Measurements from ENCODE around the gene OR6B2. TPM values are rescaled to one million over a fixed set of nuclear protein-coding genes. Genes with fewer than 3 reads are reported as not detected.

The OR6B2 gene
- total RNA-seq, 1 donor from 2014 or later, result not detected

- Mint-ChIP-seq H3K27me3 (ENCODE audit: unreplicated experiment) (peaks cover 43% of the 10 kb centered on the region), H3K4me3 (ENCODE audit: unreplicated experiment) (no peak overlapping the region), H3K4me1 (ENCODE audit: unreplicated experiment) (no peaks in the 10 kb centered on the region), H3K36me3 (ENCODE audit: unreplicated experiment) (no peaks in the 10 kb centered on the region), H3K27ac (ENCODE audit: unreplicated experiment) (no peak overlapping the region), H3K9me3 (ENCODE audit: unreplicated experiment) (no peaks in the 10 kb centered on the region)
- no peak for DNase-seq (ENCODE audit: extremely low spot score, unreplicated experiment)
- TF ChIP-seq, protein P1, sequence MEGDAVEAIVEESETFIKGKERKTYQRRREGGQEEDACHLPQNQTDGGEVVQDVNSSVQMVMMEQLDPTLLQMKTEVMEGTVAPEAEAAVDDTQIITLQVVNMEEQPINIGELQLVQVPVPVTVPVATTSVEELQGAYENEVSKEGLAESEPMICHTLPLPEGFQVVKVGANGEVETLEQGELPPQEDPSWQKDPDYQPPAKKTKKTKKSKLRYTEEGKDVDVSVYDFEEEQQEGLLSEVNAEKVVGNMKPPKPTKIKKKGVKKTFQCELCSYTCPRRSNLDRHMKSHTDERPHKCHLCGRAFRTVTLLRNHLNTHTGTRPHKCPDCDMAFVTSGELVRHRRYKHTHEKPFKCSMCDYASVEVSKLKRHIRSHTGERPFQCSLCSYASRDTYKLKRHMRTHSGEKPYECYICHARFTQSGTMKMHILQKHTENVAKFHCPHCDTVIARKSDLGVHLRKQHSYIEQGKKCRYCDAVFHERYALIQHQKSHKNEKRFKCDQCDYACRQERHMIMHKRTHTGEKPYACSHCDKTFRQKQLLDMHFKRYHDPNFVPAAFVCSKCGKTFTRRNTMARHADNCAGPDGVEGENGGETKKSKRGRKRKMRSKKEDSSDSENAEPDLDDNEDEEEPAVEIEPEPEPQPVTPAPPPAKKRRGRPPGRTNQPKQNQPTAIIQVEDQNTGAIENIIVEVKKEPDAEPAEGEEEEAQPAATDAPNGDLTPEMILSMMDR (IDR thresholded peaks at IDR 0.05), result no peak
Measured at GRCh38 chr2:240069829-240070228, 39.6 kb upstream of the OR6B2 start.

DNA sequence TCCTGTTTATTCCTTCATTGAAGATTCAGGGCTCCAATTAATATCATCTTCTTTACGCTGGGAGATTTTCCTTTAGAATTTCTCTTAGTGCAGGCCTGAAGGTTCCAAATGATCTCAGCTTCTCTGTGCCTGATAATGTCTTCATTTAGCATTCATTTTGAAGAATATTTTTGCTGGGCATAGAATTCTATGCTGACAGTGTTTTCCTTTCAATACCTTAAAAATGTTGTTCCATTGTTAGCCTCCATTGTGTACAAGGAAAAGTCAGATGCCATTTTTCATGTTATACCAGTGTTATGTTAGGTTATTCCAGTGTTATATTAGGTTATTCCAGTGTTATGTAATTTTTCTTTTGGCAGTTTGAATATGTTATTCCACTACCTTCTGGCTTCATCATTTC is 38.0 kb upstream of the OR6B2 start:
- no peaks in the 10 kb centered on the region for H3K4me1 Mint-ChIP-seq (ENCODE audit: unreplicated experiment)
- TF ChIP-seq, protein P1 (IDR thresholded peaks at IDR 0.05), result no peak
- H3K27me3 Mint-ChIP-seq (ENCODE audit: unreplicated experiment), result peaks cover 56% of the 10 kb centered on the region
- H3K9me3 Mint-ChIP-seq (ENCODE audit: unreplicated experiment), result no peaks in the 10 kb centered on the region
- H3K36me3 Mint-ChIP-seq (ENCODE audit: unreplicated experiment), result no peaks in the 10 kb centered on the region
- H3K27ac Mint-ChIP-seq (ENCODE audit: unreplicated experiment), result no peak overlapping the region
- H3K4me3 Mint-ChIP-seq (ENCODE audit: unreplicated experiment), result no peak overlapping the region
- DNase-seq (ENCODE audit: extremely low spot score, unreplicated experiment), result no peak

- DNase-seq (ENCODE audit: extremely low spot score, unreplicated experiment), result no peak
- Mint-ChIP-seq H3K27me3 (ENCODE audit: unreplicated experiment) (peaks cover 69% of the 10 kb centered on the region), H3K4me3 (ENCODE audit: unreplicated experiment) (no peak overlapping the region), H3K36me3 (ENCODE audit: unreplicated experiment) (no peaks in the 10 kb centered on the region), H3K9me3 (ENCODE audit: unreplicated experiment) (no peaks in the 10 kb centered on the region), H3K27ac (ENCODE audit: unreplicated experiment) (no peak overlapping the region), H3K4me1 (ENCODE audit: unreplicated experiment) (no peaks in the 10 kb centered on the region)
- TF ChIP-seq, protein P1 (IDR thresholded peaks at IDR 0.05), result no peak
Measured at GRCh38 chr2:240066489-240066888, 36.3 kb upstream of the OR6B2 start.

- H3K9me3 Mint-ChIP-seq (ENCODE audit: unreplicated experiment), result no peaks in the 10 kb centered on the region
- TF ChIP-seq, protein P1 (IDR thresholded peaks at IDR 0.05), result no peak
- H3K4me1 Mint-ChIP-seq (ENCODE audit: unreplicated experiment), result no peaks in the 10 kb centered on the region
- no peak overlapping the region for H3K27ac Mint-ChIP-seq (ENCODE audit: unreplicated experiment)
- DNase-seq (ENCODE audit: extremely low spot score, unreplicated experiment), result no peak
- no peaks in the 10 kb centered on the region for H3K36me3 Mint-ChIP-seq (ENCODE audit: unreplicated experiment)
- no peak overlapping the region for H3K4me3 Mint-ChIP-seq (ENCODE audit: unreplicated experiment)
- H3K27me3 Mint-ChIP-seq (ENCODE audit: unreplicated experiment), result peaks cover 66% of the 10 kb centered on the region
Measured at GRCh38 chr2:240064898-240065297, 34.7 kb upstream of the OR6B2 start.

GRCh38 chr2:240060977-240061591 is 30.9 kb upstream of the OR6B2 start:
- no peak overlapping the region for H3K4me3 Mint-ChIP-seq (ENCODE audit: unreplicated experiment)
- no peak for DNase-seq (ENCODE audit: extremely low spot score, unreplicated experiment)
- no peaks in the 10 kb centered on the region for H3K4me1 Mint-ChIP-seq (ENCODE audit: unreplicated experiment)
- peaks cover 53% of the 10 kb centered on the region for H3K27me3 Mint-ChIP-seq (ENCODE audit: unreplicated experiment)
- H3K9me3 Mint-ChIP-seq (ENCODE audit: unreplicated experiment), result no peaks in the 10 kb centered on the region
- TF ChIP-seq, protein P1 (IDR thresholded peaks at IDR 0.05), result peak; percentile 77
- no peaks in the 10 kb centered on the region for H3K36me3 Mint-ChIP-seq (ENCODE audit: unreplicated experiment)
- no peak overlapping the region for H3K27ac Mint-ChIP-seq (ENCODE audit: unreplicated experiment)
